Gastroesophageal sphincter (tissue), 3 donors: ENCODE results near the gene PCTP.

Experiments used
- CTCF ChIP-seq, 4 experiments: fragments of 200-600 bp in 2 of 4; fragments of 450-650 bp in 2 of 4; sonication (generic) in 1 of 4; IDR thresholded peaks; one replicate each; pipeline ENCODE4 v1.5.1; 2017 to 2019; ENCODE audit warnings: antibody characterized with exemption in 4 of 4, mild to moderate bottlenecking in 2 of 4, moderate library complexity in 2 of 4
- EP300 ChIP-seq: sonication (generic); formaldehyde crosslinking; IDR thresholded peaks from one replicate; pipeline ENCODE4 v1.6.1; 2017; ENCODE audit warnings: antibody characterized with exemption, mild to moderate bottlenecking
- POLR2A ChIP-seq, 2 donors: fragments of 450-650 bp; IDR thresholded peaks; one replicate each; pipeline ENCODE4 v1.6.1; 2017; ENCODE audit warnings: antibody characterized with exemption in 2 of 2, mild to moderate bottlenecking in 2 of 2, moderate library complexity in 1 of 2
- POLR2AphosphoS5 ChIP-seq: sonication (generic); formaldehyde crosslinking; IDR thresholded peaks from one replicate; pipeline ENCODE4 v1.6.1; 2017; ENCODE audit warnings: antibody characterized with exemption

DNA sequence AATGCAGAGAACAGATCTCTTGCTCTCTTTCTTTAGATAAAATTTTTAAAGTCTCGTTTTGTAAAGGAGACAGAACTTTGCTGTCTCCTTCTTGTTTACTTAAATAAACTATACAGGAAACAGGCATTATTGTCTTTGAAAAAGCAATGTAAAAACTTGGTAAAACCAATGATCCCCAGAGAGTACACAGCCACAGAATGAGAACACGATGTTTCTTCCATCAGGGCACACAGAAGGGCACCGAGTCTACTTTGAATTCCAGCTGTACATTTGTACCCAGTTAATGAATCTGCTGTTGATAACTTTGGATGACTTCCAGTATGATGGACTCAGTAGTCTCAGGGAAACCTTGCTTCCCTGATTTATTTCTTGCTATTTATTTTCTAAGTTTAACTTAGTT is 20.0 kb upstream of the PCTP start:
- TF ChIP-seq CTCF (IDR thresholded peaks at IDR 0.05) (no peak), POLR2AphosphoS5 (peak; percentile 83), POLR2A (IDR thresholded peaks at IDR 0.05) (no peak), EP300 (no peak)
